Measurements from ENCODE around the gene OR4D5. TPM values are rescaled to one million over a fixed set of nuclear protein-coding genes. Genes with fewer than 3 reads are reported as not detected.

OR4D5 gene
- total RNA-seq, 1 experiment from 2014 or later, result not detected

GRCh38 chr11:123901867-123902266 lies 37.5 kb upstream of the OR4D5 start, which contains the start of gene OR8D4:
Gene OR8D4 (plus strand): TSS chr11:123902167. CDS start chr11:123906432, 4,265 bp downstream.
- no peak for ATAC-seq
- POLR2A ChIA-PET (ENCODE audit: unreplicated experiment), result no interaction called here
- H3F3A ChIP-seq (ENCODE audit: low read length, unreplicated experiment), result no peaks in the 10 kb centered on the region
- no peaks in the 10 kb centered on the region for H3K36me3 ChIP-seq (ENCODE audit: low read depth, low read length)
- intact Hi-C loops (cut with micrococcal nuclease), result no loop called here
- H3K9me2 ChIP-seq (replicated peaks; ENCODE audit: low read length), result no peaks in the 10 kb centered on the region
- H4K20me1 ChIP-seq (ENCODE audit: low read length), result no peaks in the 10 kb centered on the region
- no peaks in the 10 kb centered on the region for H3K79me2 ChIP-seq (ENCODE audit: low read length)
- no TSS peak for BruUV-seq (replicated peaks)
- no peak within 1 kb of the TSS for H3K9ac ChIP-seq (ENCODE audit: low read length)
- no peak within 1 kb of the TSS for H3K27ac ChIP-seq (ENCODE audit: low read length)
- no peak within 1 kb of the TSS for H3K4me2 ChIP-seq (ENCODE audit: low read length)
- H3K4me3 ChIP-seq (ENCODE audit: low read length), result no peak within 1 kb of the TSS
- no peak for DNase-seq
- no peaks in the 10 kb centered on the region for H3K4me1 ChIP-seq (ENCODE audit: insufficient read depth, low read length)
- H2AFZ ChIP-seq (ENCODE audit: low read length), result no peak within 1 kb of the TSS
- CTCF ChIA-PET, result no interaction called here
- peaks cover 77% of the 10 kb centered on the region for H3K27me3 ChIP-seq (ENCODE audit: low read length)
- TF ChIP-seq CTCF (conservative IDR thresholded peaks at IDR 0.05; ENCODE audit: low read depth, low read length) (no peak), EZH2 (IDR thresholded peaks at IDR 0.05; ENCODE audit: low read length, unreplicated experiment) (no peak), EZH2phosphoT487 (IDR thresholded peaks at IDR 0.05; ENCODE audit: borderline replicate concordance, low read length) (no peak)
- H3K9me3 ChIP-seq (ENCODE audit: low read length), result no peaks in the 10 kb centered on the region

- Histone ChIP-seq H3K27ac (ENCODE audit: low read length) (no peak overlapping the region), H2AFZ (ENCODE audit: low read length) (no peak overlapping the region), H3K79me2 (ENCODE audit: low read length) (no peaks in the 10 kb centered on the region), H3K36me3 (ENCODE audit: low read depth, low read length) (no peaks in the 10 kb centered on the region), H3K27me3 (ENCODE audit: low read length) (peaks cover 82% of the 10 kb centered on the region), H3K4me2 (ENCODE audit: low read length) (no peak overlapping the region), H3K4me3 (ENCODE audit: low read length) (no peak overlapping the region), H3K9me3 (ENCODE audit: low read length) (no peaks in the 10 kb centered on the region), H3K9ac (ENCODE audit: low read length) (no peak overlapping the region), H4K20me1 (ENCODE audit: low read length) (no peaks in the 10 kb centered on the region), H3K4me1 (ENCODE audit: insufficient read depth, low read length) (no peaks in the 10 kb centered on the region), H3F3A (ENCODE audit: low read length, unreplicated experiment) (no peaks in the 10 kb centered on the region), H3K9me2 (replicated peaks; ENCODE audit: low read length) (no peaks in the 10 kb centered on the region)
- TF ChIP-seq EZH2 (IDR thresholded peaks at IDR 0.05; ENCODE audit: low read length, unreplicated experiment) (no peak), EZH2phosphoT487 (IDR thresholded peaks at IDR 0.05; ENCODE audit: borderline replicate concordance, low read length) (no peak), CTCF (conservative IDR thresholded peaks at IDR 0.05; ENCODE audit: low read depth, low read length) (no peak)
- CTCF ChIA-PET, result no interaction called here
- ATAC-seq, result no peak
- POLR2A ChIA-PET (ENCODE audit: unreplicated experiment), result no interaction called here
- no TSS peak for BruUV-seq (replicated peaks)
- intact Hi-C loops (cut with micrococcal nuclease), result no loop called here
- no peak for DNase-seq
These were observed 35.5 kb upstream of the OR4D5 start for GRCh38 chr11:123903932-123904331.

GRCh38 chr11:123904932-123905331 lies 34.5 kb upstream of the OR4D5 start:
- intact Hi-C loops (cut with micrococcal nuclease), result no loop called here
- ATAC-seq (no peak), DNase-seq (no peak)
- Histone ChIP-seq H3K9ac (ENCODE audit: low read length) (no peak overlapping the region), H3F3A (ENCODE audit: low read length, unreplicated experiment) (no peaks in the 10 kb centered on the region), H2AFZ (ENCODE audit: low read length) (no peak overlapping the region), H4K20me1 (ENCODE audit: low read length) (no peaks in the 10 kb centered on the region), H3K9me2 (replicated peaks; ENCODE audit: low read length) (no peaks in the 10 kb centered on the region), H3K9me3 (ENCODE audit: low read length) (no peaks in the 10 kb centered on the region), H3K79me2 (ENCODE audit: low read length) (no peaks in the 10 kb centered on the region), H3K27ac (ENCODE audit: low read length) (no peak overlapping the region), H3K4me2 (ENCODE audit: low read length) (no peak overlapping the region), H3K4me1 (ENCODE audit: insufficient read depth, low read length) (no peaks in the 10 kb centered on the region), H3K36me3 (ENCODE audit: low read depth, low read length) (no peaks in the 10 kb centered on the region), H3K27me3 (ENCODE audit: low read length) (peaks cover 82% of the 10 kb centered on the region), H3K4me3 (ENCODE audit: low read length) (no peak overlapping the region)
- CTCF ChIA-PET, result no interaction called here
- TF ChIP-seq CTCF (conservative IDR thresholded peaks at IDR 0.05; ENCODE audit: low read depth, low read length) (no peak), EZH2 (IDR thresholded peaks at IDR 0.05; ENCODE audit: low read length, unreplicated experiment) (no peak), EZH2phosphoT487 (IDR thresholded peaks at IDR 0.05; ENCODE audit: borderline replicate concordance, low read length) (no peak)
- no TSS peak for BruUV-seq (replicated peaks)
- POLR2A ChIA-PET (ENCODE audit: unreplicated experiment), result no interaction called here

Measured in PC-3 (cell line).